ENCODE results near the gene KAT5. TPM values are rescaled to one million over a fixed set of nuclear protein-coding genes. Genes with fewer than 3 reads are reported as not detected.
"Not testable (repeated sequence)": the region's sequence is repeated elsewhere in the genome, so short reads cannot be mapped to it uniquely, and the experiment has no call there.

Gene KAT5
- total RNA-seq, 2 donors from 2014 or later = 49.0 to 50.5 TPM

DNA sequence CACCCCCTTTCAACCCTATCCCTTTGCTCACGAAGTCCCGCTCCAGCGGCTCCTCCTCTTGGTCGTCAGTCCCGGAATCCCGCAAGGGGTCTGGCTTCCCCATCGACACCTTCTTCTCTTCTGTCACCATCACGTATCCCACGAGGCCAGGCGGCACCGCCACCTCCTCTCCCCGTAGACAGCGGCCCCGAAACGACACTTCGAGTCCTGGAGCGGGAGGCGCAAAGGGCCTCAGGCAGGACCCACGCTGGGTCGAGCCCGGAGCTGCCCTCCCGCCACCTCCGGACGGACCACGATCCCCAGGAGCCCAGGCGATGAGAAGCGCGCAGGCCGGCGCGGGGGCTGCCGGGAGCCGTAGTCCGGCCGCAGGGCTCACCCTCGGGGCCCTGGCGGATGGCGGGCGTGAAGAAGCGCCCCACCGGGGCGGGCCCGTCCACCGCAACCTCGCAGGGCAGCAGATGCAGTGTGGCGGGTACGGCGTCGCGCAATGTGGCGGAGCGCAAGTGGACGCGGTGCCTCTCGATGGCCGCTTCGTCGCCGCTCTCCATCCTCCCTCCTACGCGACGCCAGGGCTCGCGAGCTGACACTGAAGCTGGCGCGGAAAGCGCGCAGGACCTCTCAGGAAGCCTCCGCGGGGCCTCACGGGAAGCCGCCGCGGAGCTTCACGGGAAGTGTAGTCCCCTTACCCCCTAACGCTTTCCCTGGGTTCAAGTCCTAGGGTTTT lies 8.3 kb downstream of the KAT5 start, which contains the start of gene RNASEH2C:
RNASEH2C (minus strand) TSS at position 588 of the 724 bp plus-strand sequence; CDS start at position 548, 40 bp downstream.
- no peak for TF ChIP-seq CTCF (IDR thresholded peaks at IDR 0.05)
- H3K36me3 ChIP-seq = peaks cover 39% of the 10 kb centered on the region
- H3K4me1 ChIP-seq (ENCODE audit: control insufficient read depth in 1 of 2, low read depth in 2 of 2) = peaks cover 15 to 22% of the 10 kb centered on the region in 2 donors
- DNase-seq (ENCODE audit: low spot score) (peak; percentile 34), ATAC-seq (ENCODE audit: insufficient number of reproducible peaks, low FRiP score, low read depth) (peak; percentile 80)
- H3K27ac ChIP-seq = peak within 1 kb of the TSS; percentile 55 to 77
- no peaks in the 10 kb centered on the region for H3K27me3 ChIP-seq (replicated peaks; ENCODE audit: insufficient read depth)
- H3K4me3 ChIP-seq = peak within 1 kb of the TSS; percentile 89
- no peaks in the 10 kb centered on the region for H3K9me3 ChIP-seq

- no peak for TF ChIP-seq CTCF (IDR thresholded peaks at IDR 0.05)
- Histone ChIP-seq H3K4me1 (ENCODE audit: control insufficient read depth in 1 of 2, low read depth in 2 of 2) (peaks cover 15 to 22% of the 10 kb centered on the region in 2 donors), H3K36me3 (peaks cover 23% of the 10 kb centered on the region), H3K27ac (no peak overlapping the region), H3K9me3 (no peaks in the 10 kb centered on the region), H3K27me3 (replicated peaks; ENCODE audit: insufficient read depth) (no peaks in the 10 kb centered on the region), H3K4me3 (no peak overlapping the region)
- no peak for ATAC-seq (ENCODE audit: insufficient number of reproducible peaks, low FRiP score, low read depth)
- no peak for DNase-seq (ENCODE audit: low spot score)
Measured at GRCh38 chr11:65722261-65722660, 10.2 kb downstream of the KAT5 start.

GRCh38 chr11:65726660-65727059 lies 14.6 kb downstream of the KAT5 start:
- H3K4me3 ChIP-seq = no peak overlapping the region
- H3K27ac ChIP-seq = no peak overlapping the region
- no peaks in the 10 kb centered on the region for H3K9me3 ChIP-seq
- H3K27me3 ChIP-seq (replicated peaks; ENCODE audit: insufficient read depth) = no peaks in the 10 kb centered on the region
- no peak for TF ChIP-seq CTCF (IDR thresholded peaks at IDR 0.05)
- DNase-seq (ENCODE audit: low spot score) (no peak), ATAC-seq (ENCODE audit: insufficient number of reproducible peaks, low FRiP score, low read depth) (no peak)
- H3K4me1 ChIP-seq (ENCODE audit: control insufficient read depth in 1 of 2, low read depth in 2 of 2) = no peaks in the 10 kb centered on the region
- no peaks in the 10 kb centered on the region for H3K36me3 ChIP-seq

DNA sequence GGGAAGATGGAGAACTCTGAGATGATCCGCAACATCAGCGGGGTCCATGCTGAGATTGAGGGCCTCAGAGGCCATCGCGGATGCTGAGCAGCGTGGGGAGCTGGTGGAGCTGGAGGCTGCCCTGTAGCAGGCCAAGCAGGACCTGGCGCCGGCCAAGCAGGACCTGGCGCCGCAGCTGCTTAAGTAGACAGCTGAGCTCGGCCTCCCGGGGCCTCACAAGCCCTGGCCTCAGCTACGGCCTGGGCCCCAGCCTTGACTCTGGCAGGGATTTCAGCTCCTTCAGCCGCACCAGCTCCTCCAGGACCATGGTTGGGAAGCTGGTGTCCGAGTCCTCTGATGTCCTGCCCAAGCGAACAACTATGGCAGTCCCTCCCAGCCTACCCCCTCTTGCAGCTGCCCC lies 15.8 kb downstream of the KAT5 start:
- H3K4me1 ChIP-seq (ENCODE audit: control insufficient read depth in 1 of 2, low read depth in 2 of 2) = no peaks in the 10 kb centered on the region
- no peaks in the 10 kb centered on the region for H3K27me3 ChIP-seq (replicated peaks; ENCODE audit: insufficient read depth)
- no peak for DNase-seq (ENCODE audit: low spot score)
- no peaks in the 10 kb centered on the region for H3K9me3 ChIP-seq
- ATAC-seq (ENCODE audit: insufficient number of reproducible peaks, low FRiP score, low read depth) = no peak
- no peaks in the 10 kb centered on the region for H3K36me3 ChIP-seq
- H3K4me3 ChIP-seq = no peak overlapping the region
- H3K27ac ChIP-seq = no peak overlapping the region
- no peak for TF ChIP-seq CTCF (IDR thresholded peaks at IDR 0.05)

GRCh38 chr11:65730461-65730860 lies 18.4 kb downstream of the KAT5 start:
- Histone ChIP-seq H3K4me3 (no peak overlapping the region), H3K27me3 (replicated peaks; ENCODE audit: insufficient read depth) (no peaks in the 10 kb centered on the region), H3K36me3 (no peaks in the 10 kb centered on the region), H3K4me1 (ENCODE audit: control insufficient read depth in 1 of 2, low read depth in 2 of 2) (no peaks in the 10 kb centered on the region), H3K9me3 (no peaks in the 10 kb centered on the region), H3K27ac (no peak overlapping the region)
- DNase-seq (ENCODE audit: low spot score) = no peak
- no peak for ATAC-seq (ENCODE audit: insufficient number of reproducible peaks, low FRiP score, low read depth)
- no peak for TF ChIP-seq CTCF (IDR thresholded peaks at IDR 0.05)

DNA sequence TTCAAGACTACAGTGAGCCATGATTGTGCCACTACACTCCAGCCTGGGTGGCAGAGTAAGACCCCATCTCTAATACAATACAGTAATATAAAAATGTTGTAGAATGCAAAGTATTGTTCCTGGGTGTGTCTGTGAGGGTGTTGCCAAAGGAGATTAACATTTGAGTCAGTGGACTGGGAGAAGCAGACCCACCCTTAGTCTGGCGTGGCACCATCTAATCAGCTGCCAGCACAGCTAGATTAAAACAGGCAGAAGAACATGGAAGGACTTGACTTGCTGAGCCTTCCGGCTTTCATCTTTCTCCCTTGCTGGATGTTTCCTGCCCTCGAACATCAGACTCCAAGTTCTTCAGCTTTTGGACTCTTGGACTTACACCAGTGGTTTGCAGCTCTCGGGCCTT lies 23.1 kb downstream of the KAT5 start:
- not testable (repeated sequence) for H3K4me3 ChIP-seq; DNase-seq (ENCODE audit: low spot score); H3K27ac ChIP-seq; H3K9me3 ChIP-seq; H3K36me3 ChIP-seq; ATAC-seq (ENCODE audit: insufficient number of reproducible peaks, low FRiP score, low read depth); H3K4me1 ChIP-seq (ENCODE audit: control insufficient read depth in 1 of 2, low read depth in 2 of 2); H3K27me3 ChIP-seq (replicated peaks; ENCODE audit: insufficient read depth)

All from thoracic aorta (tissue), 2 donors.